Measurements from ENCODE around the gene ERICH2. TPM values are rescaled to one million over a fixed set of nuclear protein-coding genes. Genes with fewer than 3 reads are reported as not detected.
"Not testable (repeated sequence)": the region's sequence is repeated elsewhere in the genome, so short reads cannot be mapped to it uniquely, and the experiment has no call there.

ERICH2 gene
- polyA plus RNA-seq, 3 donors = not detected

DNA sequence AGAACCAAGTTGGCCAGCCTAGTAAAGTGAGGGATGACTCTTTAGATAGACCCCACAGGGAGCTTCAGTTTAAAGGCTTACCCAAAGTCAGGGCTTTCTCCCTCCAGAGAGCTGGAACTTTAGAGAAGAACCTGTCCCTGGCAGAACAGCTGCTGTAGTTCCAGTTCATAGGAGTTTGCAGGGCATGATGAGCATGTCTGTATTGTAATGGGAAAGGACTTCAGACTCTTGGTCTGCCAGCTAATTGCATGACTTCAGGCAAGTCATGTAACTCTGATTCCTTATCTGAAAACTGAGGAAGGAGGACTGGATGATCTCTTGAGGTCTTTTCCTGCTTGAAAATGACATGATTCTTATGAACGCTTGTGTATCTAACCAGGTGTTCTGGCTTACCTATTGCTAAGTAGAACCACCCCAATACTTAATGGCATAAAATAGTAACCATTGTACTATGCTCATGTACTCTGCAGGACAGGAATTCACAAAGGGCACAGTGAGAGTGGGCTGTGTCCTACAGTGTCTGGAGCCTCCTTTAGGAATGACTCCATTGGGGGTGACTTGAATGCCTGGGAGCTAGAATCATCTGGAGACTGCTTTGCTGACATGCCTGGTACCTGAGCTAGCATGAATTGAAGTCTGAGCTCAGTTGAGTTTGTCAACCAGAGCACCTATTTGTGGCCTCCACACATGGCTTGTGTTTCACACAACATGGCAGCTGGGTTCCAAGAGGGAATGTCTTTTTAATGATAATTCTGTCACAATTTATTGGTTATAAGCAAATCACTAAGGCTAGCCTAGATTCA is 36.2 kb upstream of the ERICH2 start:
- DNase-seq = no peak
- Histone ChIP-seq H3K27ac (ENCODE audit: low read depth in 1 of 2, low read length in 2 of 2) (no peak overlapping the region), H3K27me3 (ENCODE audit: control insufficient read depth in 2 of 2, insufficient read depth in 2 of 2, low read length in 2 of 2) (peaks cover 15 to 27% of the 10 kb centered on the region in 2 donors), H2AFZ (ENCODE audit: insufficient read depth, low read depth, low read length, poor library complexity, severe bottlenecking) (no peak overlapping the region), H3K4me2 (replicated peaks; ENCODE audit: extremely low read depth, low read length, poor library complexity, severe bottlenecking) (no peak overlapping the region), H3K36me3 (replicated peaks in 1 of 2; ENCODE audit: control insufficient read depth in 1 of 2, insufficient read depth in 2 of 2, low read length in 2 of 2) (no peaks in the 10 kb centered on the region), H3K9me3 (replicated peaks in 1 of 2; ENCODE audit: control insufficient read depth in 1 of 2, insufficient read depth in 1 of 2, low read length in 2 of 2) (peaks cover 0 to 2% of the 10 kb centered on the region in 2 donors), H3K9ac (ENCODE audit: insufficient read depth, low read length, poor library complexity, severe bottlenecking) (no peak overlapping the region), H3K4me1 (ENCODE audit: control insufficient read depth in 1 of 2, insufficient read depth in 2 of 2, low read length in 2 of 2) (peaks cover 14 to 18% of the 10 kb centered on the region in 2 donors), H3K79me2 (ENCODE audit: insufficient read depth, low read length) (no peaks in the 10 kb centered on the region), H3K4me3 (replicated peaks in 1 of 3; ENCODE audit: low read depth in 2 of 3, low read length in 3 of 3) (no peak overlapping the region), H4K20me1 (ENCODE audit: insufficient read depth, low read length) (no peaks in the 10 kb centered on the region)
- Mint-ChIP-seq H3K4me1 (peaks cover 16% of the 10 kb centered on the region), H3K27ac (no peak overlapping the region), H3K4me3 (no peak overlapping the region), H3K36me3 (no peaks in the 10 kb centered on the region), H3K27me3 (ENCODE audit: low read depth in 3 of 3) (peaks cover 7 to 43% (median 23%) of the 10 kb centered on the region in 3 donors), H3K9me3 (peaks cover 0 to 6% (median 2%) of the 10 kb centered on the region in 7 donors)
- intact Hi-C loops (cut with micrococcal nuclease) = no loop called here
- WGBS (ENCODE audit: insufficient coverage) = no CpG with 5 or more reads among the region's 1 CpG
- TF ChIP-seq, protein P1, sequence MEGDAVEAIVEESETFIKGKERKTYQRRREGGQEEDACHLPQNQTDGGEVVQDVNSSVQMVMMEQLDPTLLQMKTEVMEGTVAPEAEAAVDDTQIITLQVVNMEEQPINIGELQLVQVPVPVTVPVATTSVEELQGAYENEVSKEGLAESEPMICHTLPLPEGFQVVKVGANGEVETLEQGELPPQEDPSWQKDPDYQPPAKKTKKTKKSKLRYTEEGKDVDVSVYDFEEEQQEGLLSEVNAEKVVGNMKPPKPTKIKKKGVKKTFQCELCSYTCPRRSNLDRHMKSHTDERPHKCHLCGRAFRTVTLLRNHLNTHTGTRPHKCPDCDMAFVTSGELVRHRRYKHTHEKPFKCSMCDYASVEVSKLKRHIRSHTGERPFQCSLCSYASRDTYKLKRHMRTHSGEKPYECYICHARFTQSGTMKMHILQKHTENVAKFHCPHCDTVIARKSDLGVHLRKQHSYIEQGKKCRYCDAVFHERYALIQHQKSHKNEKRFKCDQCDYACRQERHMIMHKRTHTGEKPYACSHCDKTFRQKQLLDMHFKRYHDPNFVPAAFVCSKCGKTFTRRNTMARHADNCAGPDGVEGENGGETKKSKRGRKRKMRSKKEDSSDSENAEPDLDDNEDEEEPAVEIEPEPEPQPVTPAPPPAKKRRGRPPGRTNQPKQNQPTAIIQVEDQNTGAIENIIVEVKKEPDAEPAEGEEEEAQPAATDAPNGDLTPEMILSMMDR (IDR thresholded peaks at IDR 0.05) = no peak

DNA sequence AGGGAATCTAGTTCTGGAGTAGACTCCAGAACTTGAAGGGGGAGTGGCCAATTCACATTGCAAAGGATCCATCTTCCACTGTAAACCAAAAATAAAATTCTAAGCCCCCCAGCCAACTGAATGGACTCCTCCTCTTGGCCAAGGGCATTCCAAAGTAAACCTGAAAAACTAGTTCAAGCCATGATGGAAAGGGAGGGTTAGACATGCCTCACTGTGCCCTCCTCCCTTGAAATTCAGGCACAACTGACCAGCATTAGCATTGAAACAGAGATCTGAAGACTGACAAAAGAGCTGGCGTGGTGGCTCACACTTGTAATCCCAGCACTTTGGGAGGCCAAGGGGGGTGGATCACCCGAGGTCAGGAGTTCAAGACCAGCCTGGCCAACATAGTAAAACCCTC is 35.6 kb upstream of the ERICH2 start:
- H3K36me3 ChIP-seq (replicated peaks in 1 of 2; ENCODE audit: control insufficient read depth in 1 of 2, insufficient read depth in 2 of 2, low read length in 2 of 2); H3K79me2 ChIP-seq (ENCODE audit: insufficient read depth, low read length); H4K20me1 ChIP-seq (ENCODE audit: insufficient read depth, low read length); H3K4me2 ChIP-seq (replicated peaks; ENCODE audit: extremely low read depth, low read length, poor library complexity, severe bottlenecking); H3K9me3 Mint-ChIP-seq; H3K9me3 ChIP-seq (replicated peaks in 1 of 2; ENCODE audit: control insufficient read depth in 1 of 2, insufficient read depth in 1 of 2, low read length in 2 of 2); H3K4me3 ChIP-seq (replicated peaks in 1 of 3; ENCODE audit: low read depth in 2 of 3, low read length in 3 of 3); H3K4me3 Mint-ChIP-seq; H3K9ac ChIP-seq (ENCODE audit: insufficient read depth, low read length, poor library complexity, severe bottlenecking); H3K27ac ChIP-seq (ENCODE audit: low read depth in 1 of 2, low read length in 2 of 2); H3K36me3 Mint-ChIP-seq; H3K27ac Mint-ChIP-seq; intact Hi-C loops (cut with micrococcal nuclease); DNase-seq; H2AFZ ChIP-seq (ENCODE audit: insufficient read depth, low read depth, low read length, poor library complexity, severe bottlenecking): not testable (repeated sequence)
- Mint-ChIP-seq H3K4me1 (peaks cover 18% of the 10 kb centered on the region), H3K27me3 (ENCODE audit: low read depth in 3 of 3) (peaks cover 8 to 39% (median 21%) of the 10 kb centered on the region in 3 donors)
- peaks cover 14 to 18% of the 10 kb centered on the region in 2 donors for H3K4me1 ChIP-seq (ENCODE audit: control insufficient read depth in 1 of 2, insufficient read depth in 2 of 2, low read length in 2 of 2)
- peaks cover 9 to 22% of the 10 kb centered on the region in 2 donors for H3K27me3 ChIP-seq (ENCODE audit: control insufficient read depth in 2 of 2, insufficient read depth in 2 of 2, low read length in 2 of 2)
- 100% methylated on average over 1 of the region's 2 CpGs for WGBS (ENCODE audit: insufficient coverage)

All from CD14-positive monocyte (primary cell).